ENCODE data around the gene RBMS2.

The RBMS2 gene

GRCh38 chr12:56630180-56630632 is 108.6 kb downstream of the RBMS2 start, which contains the start of gene BAZ2A:
TSS of gene BAZ2A (minus strand) at chr12:56630326. CDS start at chr12:56617530, 12,796 bp downstream.
- DNase-seq (ENCODE audit: extremely low read depth in 1 of 2, low read depth in 1 of 2), result peak; percentile 52 to 80

GRCh38 chr12:56631790-56632700 is 110.4 kb downstream of the RBMS2 start:
- DNase-seq (ENCODE audit: extremely low read depth in 1 of 2, low read depth in 1 of 2), result no peak

DNA sequence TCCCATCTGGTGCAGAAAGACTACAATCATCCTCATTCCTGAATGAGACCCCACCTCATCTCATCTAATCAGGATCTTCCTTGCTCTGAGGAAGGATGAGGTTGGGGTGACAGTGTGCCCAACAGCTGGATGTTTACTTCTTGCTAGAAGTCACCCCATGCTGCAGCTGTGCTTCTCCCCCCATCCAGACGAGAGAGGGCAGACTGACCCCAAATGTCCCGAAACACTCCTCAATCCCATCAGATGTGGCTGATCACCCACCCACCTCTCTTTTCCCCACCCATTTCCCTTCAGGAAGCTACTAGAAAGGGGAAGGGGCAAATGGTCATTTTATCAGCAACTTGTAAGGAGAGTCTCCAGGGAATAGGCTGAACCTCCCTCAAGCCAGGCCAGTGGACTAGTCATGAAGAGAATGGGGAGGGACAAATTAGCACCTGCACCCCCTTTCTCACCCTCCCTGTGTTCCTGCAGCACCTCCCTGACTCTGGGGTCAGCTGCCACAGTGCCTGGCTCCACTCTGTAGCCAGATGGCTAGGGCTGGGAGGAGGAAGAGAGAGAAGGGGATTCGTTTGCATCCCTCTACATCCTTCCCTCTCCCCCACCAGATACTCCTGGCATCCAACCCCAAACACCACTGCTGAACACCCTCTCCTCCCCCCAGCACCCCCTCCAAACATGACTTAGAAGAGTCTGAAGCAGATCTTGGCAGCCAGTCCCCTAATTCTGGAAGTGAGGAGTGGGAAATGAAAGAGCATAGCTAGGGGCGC is 111.3 kb downstream of the RBMS2 start:
- no peak for DNase-seq (ENCODE audit: extremely low read depth in 1 of 2, low read depth in 1 of 2)

- DNase-seq (ENCODE audit: extremely low read depth in 1 of 2, low read depth in 1 of 2), result no peak
Measured at GRCh38 chr12:56633468-56634241, 112.0 kb downstream of the RBMS2 start.

- no peak for DNase-seq (ENCODE audit: extremely low read depth in 1 of 2, low read depth in 1 of 2)
Measured at GRCh38 chr12:56634242-56634836, 112.7 kb downstream of the RBMS2 start.

DNA sequence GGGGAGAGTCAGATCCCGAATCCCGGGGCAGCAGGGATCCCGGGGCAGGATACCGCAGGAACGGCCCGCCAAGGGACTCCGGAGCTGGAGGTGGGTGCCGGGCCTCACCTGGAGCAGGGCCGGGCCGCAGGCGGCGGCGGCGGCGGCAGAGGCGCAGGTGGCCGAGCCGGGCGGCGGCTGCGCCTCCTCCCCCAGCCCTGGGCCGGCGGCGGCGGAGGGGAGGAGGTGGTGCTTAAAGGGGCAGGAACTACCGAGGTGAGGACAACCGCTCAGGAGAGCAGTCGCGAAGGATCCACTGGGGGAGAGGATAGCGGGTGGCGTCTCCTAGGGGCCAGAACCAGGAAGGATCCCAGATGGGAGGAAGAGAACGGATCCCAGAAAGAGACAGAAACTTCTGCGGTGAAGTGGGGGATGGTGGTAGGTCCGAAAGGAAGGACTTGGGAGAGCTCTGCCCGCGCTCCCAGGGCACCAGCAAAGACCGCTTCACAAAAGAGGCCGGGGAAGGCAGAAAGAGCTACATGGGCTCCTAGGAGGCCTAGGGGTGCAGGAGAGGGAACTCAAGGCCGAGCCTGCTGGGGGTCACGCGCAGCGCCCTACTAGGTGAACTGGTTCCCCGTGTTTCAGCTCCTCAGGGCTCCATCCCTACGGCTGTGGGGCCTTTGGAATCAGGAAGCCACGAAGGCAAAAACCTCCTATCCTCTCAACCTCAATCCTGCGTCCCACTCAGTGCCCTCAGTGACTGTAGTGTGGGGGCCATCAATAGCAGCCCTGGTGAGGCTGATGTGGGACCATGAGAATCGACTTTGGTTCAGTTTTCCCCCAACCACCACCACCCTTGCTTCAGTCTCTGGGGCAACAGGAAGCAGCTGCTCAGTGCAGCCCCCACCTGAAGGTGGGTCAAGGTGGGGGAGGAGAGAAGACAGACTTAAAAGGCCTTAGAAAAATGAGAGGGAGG is 113.5 kb downstream of the RBMS2 start:
- peak in 1 of 2 donors; percentile 42 for DNase-seq (ENCODE audit: extremely low read depth in 1 of 2, low read depth in 1 of 2)

DNA sequence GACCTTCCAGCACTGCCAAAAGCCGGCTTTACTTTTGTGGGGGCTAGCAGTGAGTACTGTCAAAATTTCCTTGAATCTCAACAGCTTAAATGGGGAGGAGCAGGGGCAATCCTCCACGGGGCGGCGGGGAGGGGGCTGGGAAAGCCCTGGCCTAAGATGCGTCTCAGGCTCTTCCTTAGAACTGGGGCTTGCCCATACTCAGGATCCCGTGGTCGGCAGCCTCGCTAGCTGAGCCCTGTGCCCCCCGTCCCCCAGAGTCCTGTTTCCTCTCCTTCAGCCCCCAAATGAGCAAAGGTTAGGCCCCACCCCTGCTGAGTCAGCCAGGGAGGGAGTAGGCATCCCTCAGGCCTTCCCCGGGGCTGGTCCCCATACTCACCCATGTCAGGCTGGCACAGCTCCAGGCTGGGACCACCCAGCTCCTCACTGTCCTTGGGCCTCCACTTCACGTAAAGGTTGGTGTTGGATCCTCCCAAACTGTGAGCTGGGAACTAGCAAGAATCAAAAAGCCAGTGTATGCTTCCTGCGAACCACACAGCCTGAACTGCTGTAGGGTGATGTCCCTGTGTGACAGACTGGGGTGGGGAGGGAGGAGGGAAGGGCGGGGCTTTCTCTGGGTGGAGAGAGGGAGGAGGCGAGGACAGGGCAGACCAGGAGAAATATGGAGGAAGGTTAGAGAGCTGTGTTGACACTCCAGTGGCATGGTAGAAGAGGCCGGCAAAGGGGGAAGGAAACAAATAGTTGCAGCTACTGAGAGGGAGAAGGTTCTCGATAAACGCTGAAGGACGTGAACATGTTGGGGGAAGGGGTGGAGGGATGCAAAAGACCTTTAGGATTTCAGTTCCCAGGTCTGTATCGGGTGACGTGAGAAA is 114.4 kb downstream of the RBMS2 start:
- peak; percentile 55 to 70 for DNase-seq (ENCODE audit: extremely low read depth in 1 of 2, low read depth in 1 of 2)

GRCh38 chr12:56636675-56637540 is 115.3 kb downstream of the RBMS2 start:
- DNase-seq (ENCODE audit: extremely low read depth in 1 of 2, low read depth in 1 of 2), result peak; percentile 90 to 96

DNA sequence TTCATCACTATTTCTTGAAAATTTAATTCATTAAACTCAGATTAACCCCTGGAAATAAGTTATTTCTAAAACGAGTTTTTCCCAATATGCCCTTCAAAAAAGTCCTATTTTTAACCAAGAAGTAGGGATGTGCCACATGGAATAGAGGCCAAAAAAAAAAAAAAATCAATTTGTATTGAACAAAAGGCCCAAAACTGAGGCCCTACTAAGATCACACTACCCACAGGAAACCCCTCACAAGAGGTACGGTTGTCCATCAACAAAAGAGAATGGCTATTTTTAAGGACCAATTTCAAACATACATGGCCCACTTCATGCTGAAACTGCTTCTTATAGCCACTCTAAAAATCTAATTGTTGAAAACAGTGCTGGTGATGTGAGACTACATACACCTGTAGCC is 116.0 kb downstream of the RBMS2 start:
- no peak for DNase-seq (ENCODE audit: extremely low read depth in 1 of 2, low read depth in 1 of 2)

DNA sequence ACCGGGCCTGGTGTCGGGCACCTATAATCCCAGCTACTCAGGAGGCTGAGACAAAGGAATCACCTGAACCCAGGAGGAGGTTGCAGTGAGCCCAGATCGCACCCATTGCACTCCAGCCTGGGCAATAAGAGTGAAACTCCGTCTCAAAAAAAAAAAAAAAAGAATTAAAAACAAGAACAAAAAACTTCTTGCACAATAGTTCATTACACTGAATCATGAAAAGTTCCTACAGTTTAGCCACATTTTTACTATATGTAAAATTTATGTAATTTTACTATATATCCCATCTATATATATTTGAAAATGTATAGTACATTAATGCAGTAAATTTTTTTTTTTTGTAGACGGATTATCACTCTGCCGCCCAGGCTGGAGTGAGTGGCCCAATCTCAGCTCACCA is 119.6 kb downstream of the RBMS2 start:
- DNase-seq (ENCODE audit: extremely low read depth in 1 of 2, low read depth in 1 of 2), result no peak

DNA sequence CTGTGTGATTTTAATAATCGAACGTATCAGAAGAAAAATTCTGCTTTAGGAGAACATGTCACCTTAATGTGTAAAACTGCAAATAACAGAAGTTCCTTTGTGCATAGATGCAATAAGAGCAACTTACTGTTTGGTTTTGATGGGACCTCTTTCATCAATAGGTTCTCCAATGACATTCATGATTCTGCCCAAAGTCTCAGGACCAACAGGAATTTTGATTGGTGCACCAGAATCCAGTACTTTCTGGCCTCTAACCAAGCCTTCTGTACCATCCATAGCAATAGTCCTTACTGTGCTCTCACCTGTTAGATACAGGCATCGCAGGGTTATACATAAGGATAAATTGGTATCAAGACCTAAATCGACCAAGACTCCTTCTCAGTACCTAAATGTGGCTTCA is 123.0 kb downstream of the RBMS2 start:
- DNase-seq (ENCODE audit: extremely low read depth in 1 of 2, low read depth in 1 of 2), result no peak

DNA sequence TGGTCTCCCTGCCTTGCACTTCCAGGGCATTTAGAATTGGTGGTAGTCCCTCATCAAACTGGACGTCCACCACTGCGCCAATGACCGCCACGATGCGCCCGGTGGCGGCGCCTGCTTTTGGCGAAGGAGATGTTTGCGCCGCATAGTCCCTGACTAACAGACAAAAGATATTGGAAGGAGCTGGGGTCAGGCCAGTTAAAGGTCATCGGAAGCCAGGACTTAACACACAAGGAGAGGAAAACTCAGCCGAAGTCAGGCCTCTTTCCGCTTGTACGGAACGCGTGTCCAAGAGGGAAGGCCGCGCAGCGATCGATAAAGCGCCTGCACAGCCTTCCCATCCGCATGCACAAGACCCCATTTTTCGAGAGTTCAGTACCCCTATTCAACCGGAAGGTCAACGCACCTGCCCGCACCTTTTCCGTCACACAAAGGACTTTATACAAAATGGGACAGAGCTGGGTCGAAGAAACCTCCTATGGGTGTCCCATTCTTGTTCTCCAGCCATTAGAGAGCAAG is 123.6 kb downstream of the RBMS2 start:
- DNase-seq (ENCODE audit: extremely low read depth in 1 of 2, low read depth in 1 of 2), result no peak

All from activated CD8-positive, alpha-beta memory T cell treated with anti-CD3 and anti-CD28 coated beads for 1 hour (primary cell).